GM12864 (cell line): ENCODE results near the gene SERTM1.

Experiments used
- DNase-seq: peaks from one replicate; pipeline ENCODE4 v3.0.0-alpha.2; 2011; ENCODE audit warnings: low read depth
- H3K4me3 ChIP-seq: 2 replicates; pipeline ENCODE4 v1.5.1; 2011; ENCODE audit warnings: mild to moderate bottlenecking, low read depth, low read length, control low read depth
- TF ChIP-seq, protein P1 (sequence below): IDR thresholded peaks from 2 replicates; pipeline ENCODE4 v1.5.1; 2011; ENCODE audit warnings: low read depth, mild to moderate bottlenecking, moderate library complexity, low read length, control low read depth, inconsistent platforms; ENCODE audit errors: missing control alignments

The SERTM1 gene

DNA sequence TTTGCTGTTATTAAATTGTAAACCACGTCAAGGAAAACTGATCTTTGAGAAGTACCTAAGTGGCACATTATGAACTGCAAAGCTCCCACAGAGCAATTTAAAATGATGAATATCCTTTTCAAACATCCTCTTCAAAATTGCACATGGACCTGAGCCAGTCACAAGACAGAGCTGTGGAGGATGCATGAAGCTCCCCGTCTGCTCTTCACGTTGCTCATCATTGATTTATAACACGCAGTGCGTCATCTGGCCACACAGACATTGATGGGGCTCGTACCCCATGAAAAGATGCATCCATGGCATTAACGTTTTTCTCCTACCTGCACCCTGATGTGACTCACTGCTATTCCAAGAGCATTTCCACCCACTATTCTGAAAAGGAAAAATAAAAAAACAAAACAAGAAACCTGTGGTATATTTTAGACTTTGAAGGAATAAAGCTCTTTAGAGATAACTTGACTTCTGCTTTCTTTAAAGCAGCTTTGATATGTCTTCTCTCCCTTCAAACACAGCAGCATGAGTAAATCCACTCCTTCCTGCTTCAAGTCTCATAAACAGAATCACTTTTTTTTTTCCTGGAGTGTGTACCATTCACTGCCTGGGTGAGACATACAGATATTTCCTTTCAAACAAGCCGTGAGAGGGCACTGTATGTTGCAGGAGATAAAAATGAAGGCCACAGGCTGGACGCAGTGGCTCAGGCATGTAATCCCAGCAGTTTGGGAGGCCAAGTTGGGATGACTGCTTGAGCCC, 7.2 kb upstream of the SERTM1 start:
- TF ChIP-seq, protein P1, sequence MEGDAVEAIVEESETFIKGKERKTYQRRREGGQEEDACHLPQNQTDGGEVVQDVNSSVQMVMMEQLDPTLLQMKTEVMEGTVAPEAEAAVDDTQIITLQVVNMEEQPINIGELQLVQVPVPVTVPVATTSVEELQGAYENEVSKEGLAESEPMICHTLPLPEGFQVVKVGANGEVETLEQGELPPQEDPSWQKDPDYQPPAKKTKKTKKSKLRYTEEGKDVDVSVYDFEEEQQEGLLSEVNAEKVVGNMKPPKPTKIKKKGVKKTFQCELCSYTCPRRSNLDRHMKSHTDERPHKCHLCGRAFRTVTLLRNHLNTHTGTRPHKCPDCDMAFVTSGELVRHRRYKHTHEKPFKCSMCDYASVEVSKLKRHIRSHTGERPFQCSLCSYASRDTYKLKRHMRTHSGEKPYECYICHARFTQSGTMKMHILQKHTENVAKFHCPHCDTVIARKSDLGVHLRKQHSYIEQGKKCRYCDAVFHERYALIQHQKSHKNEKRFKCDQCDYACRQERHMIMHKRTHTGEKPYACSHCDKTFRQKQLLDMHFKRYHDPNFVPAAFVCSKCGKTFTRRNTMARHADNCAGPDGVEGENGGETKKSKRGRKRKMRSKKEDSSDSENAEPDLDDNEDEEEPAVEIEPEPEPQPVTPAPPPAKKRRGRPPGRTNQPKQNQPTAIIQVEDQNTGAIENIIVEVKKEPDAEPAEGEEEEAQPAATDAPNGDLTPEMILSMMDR, result no peak
- DNase-seq, result no peak
- no peak overlapping the region for H3K4me3 ChIP-seq

DNA sequence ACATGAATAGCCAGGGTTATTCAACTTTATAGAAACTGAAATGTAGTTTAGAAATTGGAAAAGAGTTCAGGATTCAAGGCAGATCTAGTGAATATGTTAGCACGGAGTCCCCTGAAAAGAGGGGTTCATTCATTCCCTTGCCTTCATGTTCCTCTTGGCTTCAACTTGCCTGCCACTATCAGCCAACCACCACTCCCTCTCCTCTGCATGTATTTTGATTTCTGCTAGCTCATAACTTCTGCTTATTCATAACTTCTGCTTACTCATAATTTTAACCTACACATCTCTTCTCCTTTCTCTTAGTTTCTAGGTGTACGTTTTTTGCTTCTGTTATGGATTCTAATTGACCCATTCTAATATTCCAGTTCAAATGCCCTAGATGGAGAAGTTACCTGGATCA, 5.5 kb upstream of the SERTM1 start:
- H3K4me3 ChIP-seq, result no peak overlapping the region
- TF ChIP-seq, protein P1, result no peak
- DNase-seq, result no peak

GRCh38 chr13:36673352-36673751, 468 bp upstream of the SERTM1 start:
- DNase-seq, result no peak
- no peak overlapping the region for H3K4me3 ChIP-seq
- TF ChIP-seq, protein P1, result no peak

DNA sequence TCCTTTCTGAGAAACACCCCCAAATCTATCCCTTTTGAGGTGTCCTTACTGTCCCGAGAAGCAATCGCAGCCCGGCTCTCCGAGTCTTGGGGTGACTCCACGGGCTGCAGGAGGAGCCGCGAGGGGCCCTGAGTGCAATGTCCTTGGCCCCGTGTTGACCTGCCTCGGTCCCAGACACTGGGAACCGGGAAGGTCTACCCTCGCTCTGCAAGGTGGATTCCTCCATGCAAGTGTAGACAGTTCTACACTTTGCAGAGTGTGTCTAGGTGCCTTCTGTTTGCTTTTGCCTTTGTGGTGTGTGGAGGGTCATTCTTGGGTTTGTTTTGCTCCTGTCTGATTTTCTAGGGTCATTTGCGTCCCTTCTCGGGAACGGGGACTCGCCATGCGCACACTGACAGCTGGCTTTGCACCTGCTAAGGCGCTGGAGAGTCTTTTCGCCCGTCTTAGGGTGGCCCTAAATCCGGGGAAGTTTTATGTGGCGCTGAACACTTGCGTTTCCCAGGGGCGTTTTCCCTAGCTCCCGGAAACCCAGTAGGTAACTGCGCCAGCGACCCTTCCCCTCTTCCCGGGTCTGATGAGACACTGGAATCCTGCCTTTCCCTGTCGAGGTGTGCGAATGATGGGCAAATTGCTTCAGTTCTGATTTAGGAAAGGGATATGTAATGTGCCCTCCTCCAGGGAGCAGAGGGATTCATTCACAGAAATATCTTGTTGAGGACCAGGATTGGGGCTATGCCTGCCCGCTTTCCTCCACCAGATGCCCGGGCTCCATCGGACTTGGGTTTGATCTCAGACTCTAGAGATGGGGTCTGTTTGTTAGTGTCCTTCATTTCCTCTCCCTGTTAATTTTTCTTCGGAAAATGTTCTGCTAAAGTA, 755 bp downstream of the SERTM1 start:
- DNase-seq, result no peak
- TF ChIP-seq, protein P1, result no peak
- no peak overlapping the region for H3K4me3 ChIP-seq

DNA sequence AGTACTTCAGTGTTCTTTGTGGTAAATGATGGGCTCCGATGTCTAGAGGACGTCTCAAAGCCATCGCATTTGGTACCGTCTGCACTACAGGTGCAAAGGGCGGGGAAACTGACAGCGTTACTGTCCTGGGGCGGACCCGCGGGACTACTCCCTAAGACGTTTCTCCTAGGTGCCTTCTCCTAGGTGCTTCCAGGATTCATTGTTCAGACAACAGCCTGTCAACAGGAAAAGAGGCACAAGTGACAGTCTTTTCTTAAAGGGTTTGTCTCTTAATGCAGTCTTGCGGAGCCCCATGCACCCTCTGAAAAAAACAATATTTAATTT, 1.4 kb downstream of the SERTM1 start:
- H3K4me3 ChIP-seq, result no peak overlapping the region
- TF ChIP-seq, protein P1, result no peak
- no peak for DNase-seq

DNA sequence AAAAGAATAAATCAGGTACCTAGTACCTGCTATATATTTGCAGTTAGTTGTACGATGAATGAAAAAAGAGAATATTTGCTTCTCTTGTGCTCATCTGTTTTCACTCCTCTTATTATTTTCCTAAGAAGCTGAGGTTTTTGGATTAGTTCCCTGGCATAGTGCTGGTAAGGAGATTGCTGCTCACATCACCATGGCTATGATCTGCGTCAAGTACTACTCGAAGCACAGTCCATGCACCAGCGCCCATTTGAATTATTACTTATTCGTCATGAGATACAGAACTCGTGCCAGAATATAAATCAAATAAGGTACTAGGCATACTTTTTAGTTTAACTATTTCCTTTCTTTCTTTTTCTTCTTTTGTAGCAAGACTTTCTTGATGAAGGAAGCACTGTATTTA, 7.1 kb downstream of the SERTM1 start:
- no peak overlapping the region for H3K4me3 ChIP-seq
- TF ChIP-seq, protein P1, result no peak
- DNase-seq, result no peak
